GM19240 (cell line): ENCODE results near the gene TAS2R60.
"Not testable (repeated sequence)": the region's sequence is repeated elsewhere in the genome, so short reads cannot be mapped to it uniquely, and the experiment has no call there.

Experiments used
- DNase-seq: peaks from one replicate; pipeline ENCODE4 v3.0.0; 2011; ENCODE audit warnings: low spot score; ENCODE audit not compliant: insufficient read length

Gene TAS2R60

GRCh38 chr7:143443153-143443552 is at the start of gene TAS2R60:
TSS of gene TAS2R60 (plus strand) at chr7:143443453. CDS start at chr7:143443453, 0 bp downstream.
- DNase-seq, result no peak

GRCh38 chr7:143394068-143394467 is 49.2 kb upstream of the TAS2R60 start:
- DNase-seq, result no peak

GRCh38 chr7:143394777-143395176 is 48.5 kb upstream of the TAS2R60 start:
- DNase-seq, result no peak

- DNase-seq, result no peak
Observed at GRCh38 chr7:143395187-143396149, 47.8 kb upstream of the TAS2R60 start.

- no peak for DNase-seq
Observed at GRCh38 chr7:143396182-143396581, 47.1 kb upstream of the TAS2R60 start.

GRCh38 chr7:143396625-143397556 is 46.4 kb upstream of the TAS2R60 start:
- no peak for DNase-seq

GRCh38 chr7:143397710-143398530 is 45.3 kb upstream of the TAS2R60 start:
- no peak for DNase-seq

- no peak for DNase-seq
Observed at GRCh38 chr7:143398616-143399015, 44.6 kb upstream of the TAS2R60 start.

- DNase-seq, result no peak
Observed at GRCh38 chr7:143399151-143399550, 44.1 kb upstream of the TAS2R60 start.

- DNase-seq, result no peak
Observed at GRCh38 chr7:143399642-143400041, 43.6 kb upstream of the TAS2R60 start.

GRCh38 chr7:143401265-143401664 is 42.0 kb upstream of the TAS2R60 start:
- no peak for DNase-seq

GRCh38 chr7:143402233-143402632 is 41.0 kb upstream of the TAS2R60 start:
- not testable (repeated sequence) for DNase-seq

- no peak for DNase-seq
Observed at GRCh38 chr7:143405173-143406001, 37.9 kb upstream of the TAS2R60 start.

- no peak for DNase-seq
Observed at GRCh38 chr7:143406002-143406357, 37.3 kb upstream of the TAS2R60 start.

- no peak for DNase-seq
Observed at GRCh38 chr7:143407287-143408251, 35.7 kb upstream of the TAS2R60 start.

- DNase-seq, result no peak
Observed at GRCh38 chr7:143408252-143408685, 35.0 kb upstream of the TAS2R60 start.

GRCh38 chr7:143408686-143409561 is 34.3 kb upstream of the TAS2R60 start, which contains the start of gene EPHA1:
TSS of gene EPHA1 (minus strand) at chr7:143408856. CDS start at chr7:143408805, 51 bp downstream.
- no peak for DNase-seq

GRCh38 chr7:143410521-143411004 is 32.7 kb upstream of the TAS2R60 start:
- DNase-seq, result no peak
